Cardiac muscle cell (in vitro differentiated cells and primary cell): Measurements from ENCODE around the gene FUT2. TPM values are rescaled to one million over a fixed set of nuclear protein-coding genes. Genes with fewer than 3 reads are reported as not detected.

Experiments
- DNase-seq, 2 donors: peaks; one replicate each; pipeline versions ENCODE4 v3.0.0 to v3.0.0-alpha.2; 2010 to 2017; ENCODE audit warnings: low read depth in 1 of 2, low spot score in 1 of 2
- H3K27ac ChIP-seq: fragments of 200-600 bp; sonication (generic); 2 replicates; pipeline ENCODE4 v1.5.1; 2016
- H3K27me3 ChIP-seq: fragments of 200-600 bp; sonication (generic); 2 replicates; pipeline ENCODE4 v1.6.0; 2016; ENCODE audit warnings: control low read depth
- H3K36me3 ChIP-seq: fragments of 200-600 bp; sonication (generic); 2 replicates; pipeline ENCODE4 v1.5.1; 2016; ENCODE audit warnings: control low read depth
- H3K4me1 ChIP-seq: fragments of 200-600 bp; sonication (generic); 2 replicates; pipeline ENCODE4 v1.8.1; 2017; ENCODE audit warnings: low read depth, mild to moderate bottlenecking, mixed run types
- H3K4me3 ChIP-seq: fragments of 200-600 bp; sonication (generic); 2 replicates; pipeline ENCODE4 v1.5.1; 2016; ENCODE audit warnings: mild to moderate bottlenecking
- H3K9me3 ChIP-seq: fragments of 200-600 bp; sonication (generic); 2 replicates; pipeline ENCODE4 v1.5.1; 2017; ENCODE audit warnings: low read depth, mild to moderate bottlenecking, control low read depth
- CTCF ChIP-seq: IDR thresholded peaks from 2 replicates; pipeline ENCODE4 v1.5.1; 2012; ENCODE audit warnings: low read depth, mild to moderate bottlenecking, low read length
- polyA plus RNA-seq: library from polyadenylated mRNA; unstranded; fragments of >200 nt; fragmentation: Nextera tagmentation; extraction: Ambion mirVana; gene quantifications from 2 replicates; pipeline ENCODE4 v1.2.1, GENCODE V29; 2016
- total RNA-seq: library from RNA; depleted of rRNA; stranded (reverse); fragments of >200 nt; gene quantifications from 2 replicates; pipeline ENCODE4 v1.2.3, GENCODE V29; 2016

The FUT2 gene
- total and polyA plus RNA-seq, 2 experiments from 2014 or later: 0.11 TPM; not detected in 1

- no peaks in the 10 kb centered on the region for H3K9me3 ChIP-seq
- H3K4me3 ChIP-seq: no peak overlapping the region
- TF ChIP-seq CTCF: no peak
- H3K4me1 ChIP-seq: no peaks in the 10 kb centered on the region
- H3K36me3 ChIP-seq: no peaks in the 10 kb centered on the region
- DNase-seq: no peak
- H3K27me3 ChIP-seq: peaks cover 25% of the 10 kb centered on the region
- no peak overlapping the region for H3K27ac ChIP-seq
Measured at GRCh38 chr19:48750351-48750750, 54.6 kb downstream of the FUT2 start.

- H3K4me1 ChIP-seq: no peaks in the 10 kb centered on the region
- no peak overlapping the region for H3K4me3 ChIP-seq
- no peaks in the 10 kb centered on the region for H3K9me3 ChIP-seq
- peaks cover 25% of the 10 kb centered on the region for H3K27me3 ChIP-seq
- no peaks in the 10 kb centered on the region for H3K36me3 ChIP-seq
- TF ChIP-seq CTCF: no peak
- no peak overlapping the region for H3K27ac ChIP-seq
- no peak for DNase-seq
Measured at GRCh38 chr19:48750771-48751504, 55.2 kb downstream of the FUT2 start.

- Histone ChIP-seq H3K27ac (no peak overlapping the region), H3K27me3 (peaks cover 25% of the 10 kb centered on the region), H3K4me1 (no peaks in the 10 kb centered on the region), H3K4me3 (peak overlapping the region; percentile 23), H3K36me3 (no peaks in the 10 kb centered on the region), H3K9me3 (no peaks in the 10 kb centered on the region)
- TF ChIP-seq CTCF: no peak
- DNase-seq: no peak
Measured at GRCh38 chr19:48751845-48752495, 56.2 kb downstream of the FUT2 start.

GRCh38 chr19:48752496-48753365 lies 57.0 kb downstream of the FUT2 start, which contains the start of gene FUT1:
TSS of gene FUT1 (minus strand) at chr19:48752641. CDS start at chr19:48751281, 1,360 bp downstream.
- no peak within 1 kb of the TSS for H3K27ac ChIP-seq
- TF ChIP-seq CTCF: no peak
- H3K9me3 ChIP-seq: no peaks in the 10 kb centered on the region
- no peaks in the 10 kb centered on the region for H3K4me1 ChIP-seq
- H3K27me3 ChIP-seq: peaks cover 25% of the 10 kb centered on the region
- H3K4me3 ChIP-seq: peak within 1 kb of the TSS; percentile 23
- peak; percentile 47 to 60 for DNase-seq
- no peaks in the 10 kb centered on the region for H3K36me3 ChIP-seq

- Histone ChIP-seq H3K27ac (no peak within 1 kb of the TSS), H3K27me3 (peaks cover 25% of the 10 kb centered on the region), H3K9me3 (no peaks in the 10 kb centered on the region), H3K4me1 (no peaks in the 10 kb centered on the region), H3K36me3 (no peaks in the 10 kb centered on the region), H3K4me3 (no peak within 1 kb of the TSS)
- DNase-seq: no peak
- no peak for TF ChIP-seq CTCF
Measured at GRCh38 chr19:48755084-48755641, 59.4 kb downstream of the FUT2 start, which contains the start of gene FGF21. TSS of gene FGF21 (plus strand) at chr19:48755524. CDS start at chr19:48756237, 713 bp downstream.
